Ascending aorta (tissue), 2 donors: ENCODE results near the gene FBLN7. TPM values are rescaled to one million over a fixed set of nuclear protein-coding genes. Genes with fewer than 3 reads are reported as not detected.

Source experiments
- DNase-seq, 2 donors: peaks; one replicate each; pipeline ENCODE4 v3.0.0-alpha.2; 2019; ENCODE audit warnings: low spot score in 2 of 2
- H3K27ac ChIP-seq, 2 donors: fragments of 200-600 bp; sonication (generic); one replicate each; pipeline ENCODE4 v1.5.1; 2016 to 2017; ENCODE audit warnings: mild to moderate bottlenecking in 1 of 2
- H3K27me3 ChIP-seq: fragments of 200-600 bp; sonication (generic); one replicate; pipeline ENCODE4 v1.5.1; 2017
- H3K36me3 ChIP-seq, 2 donors: fragments of 200-600 bp; sonication (generic); one replicate each; pipeline ENCODE4 v1.5.1; 2016
- H3K4me1 ChIP-seq, 2 donors: fragments of 200-600 bp; sonication (generic); one replicate each; pipeline ENCODE4 v1.5.1; 2016 to 2017; ENCODE audit warnings: mild to moderate bottlenecking in 1 of 2
- H3K4me3 ChIP-seq, 2 donors: fragments of 200-600 bp; sonication (generic); one replicate each; pipeline ENCODE4 v1.5.1; 2016 to 2017; ENCODE audit warnings: mild to moderate bottlenecking in 1 of 2
- H3K9me3 ChIP-seq, 2 donors: fragments of 200-600 bp; sonication (generic); one replicate each; pipeline ENCODE4 v1.5.1; 2016
- CTCF ChIP-seq, 3 experiments: fragments of 200-600 bp in 2 of 3; fragments of 450-650 bp in 1 of 3; sonication (generic) in 2 of 3; IDR thresholded peaks; one replicate each; pipeline ENCODE4 v1.5.1; 2016 to 2019; ENCODE audit warnings: antibody characterized with exemption in 3 of 3, mild to moderate bottlenecking in 1 of 3, moderate library complexity in 1 of 3
- intact Hi-C: fragments of 100-400 bp; cut with DNase I; formaldehyde crosslinking; loops from one replicate; pipeline ENCODE4 v1.15.1; 2023
- total RNA-seq: library from RNA; depleted of rRNA; stranded (reverse); fragments of >200 nt; gene quantifications from one replicate; pipeline ENCODE4 v1.1.0, GENCODE V29; 2016

FBLN7 gene
- total RNA-seq, 1 donor from 2014 or later: 0.43 TPM

GRCh38 chr2:112155331-112156151, 17.4 kb downstream of the FBLN7 start:
- no peaks in the 10 kb centered on the region for H3K27me3 ChIP-seq
- H3K36me3 ChIP-seq: no peaks in the 10 kb centered on the region
- no peaks in the 10 kb centered on the region for H3K9me3 ChIP-seq
- peak in 1 of 2 donors; percentile 59 for DNase-seq
- no peak overlapping the region for H3K27ac ChIP-seq
- H3K4me3 ChIP-seq: no peak overlapping the region
- H3K4me1 ChIP-seq: no peaks in the 10 kb centered on the region
- intact Hi-C loops: no loop called here
- no peak for TF ChIP-seq CTCF (IDR thresholded peaks at IDR 0.05)

GRCh38 chr2:112156152-112156986, 18.2 kb downstream of the FBLN7 start:
- H3K36me3 ChIP-seq: no peaks in the 10 kb centered on the region
- H3K27ac ChIP-seq: no peak overlapping the region
- H3K4me3 ChIP-seq: no peak overlapping the region
- H3K9me3 ChIP-seq: no peaks in the 10 kb centered on the region
- no peaks in the 10 kb centered on the region for H3K27me3 ChIP-seq
- no peak for TF ChIP-seq CTCF (IDR thresholded peaks at IDR 0.05)
- intact Hi-C loops: no loop called here
- H3K4me1 ChIP-seq: no peaks in the 10 kb centered on the region
- DNase-seq: peak in 1 of 2 donors; percentile 47

- Histone ChIP-seq H3K9me3 (no peaks in the 10 kb centered on the region), H3K27ac (no peak overlapping the region), H3K27me3 (no peaks in the 10 kb centered on the region), H3K4me3 (no peak overlapping the region), H3K4me1 (no peaks in the 10 kb centered on the region), H3K36me3 (no peaks in the 10 kb centered on the region)
- no peak for TF ChIP-seq CTCF (IDR thresholded peaks at IDR 0.05)
- intact Hi-C loops: no loop called here
- DNase-seq: peak in 1 of 2 donors; percentile 13
Observed at GRCh38 chr2:112157472-112157871, 19.3 kb downstream of the FBLN7 start.

- peak in 1 of 2 donors; percentile 53 for DNase-seq
- H3K4me1 ChIP-seq: no peaks in the 10 kb centered on the region
Observed at GRCh38 chr2:112159454-112159921, 21.3 kb downstream of the FBLN7 start.

More at GRCh38 chr2:112159454-112159921, 21.3 kb downstream of the FBLN7 start:
- H3K9me3 ChIP-seq: no peaks in the 10 kb centered on the region
- H3K4me3 ChIP-seq: no peak overlapping the region
- H3K27me3 ChIP-seq: no peaks in the 10 kb centered on the region
- TF ChIP-seq CTCF (IDR thresholded peaks at IDR 0.05): no peak
- intact Hi-C loops: no loop called here
- no peaks in the 10 kb centered on the region for H3K36me3 ChIP-seq
- H3K27ac ChIP-seq: no peak overlapping the region
